GM12872 (cell line): ENCODE measurements around the gene SFPQ.

Source experiments
- CTCF ChIP-seq: IDR thresholded peaks from 3 replicates; pipeline ENCODE4 v1.5.1; 2011; ENCODE audit warnings: low read depth, mild to moderate bottlenecking, low read length, moderate library complexity; ENCODE audit not compliant: insufficient read depth

The SFPQ gene

GRCh38 chr1:35191429-35192055, 1.4 kb downstream of the SFPQ start:
- no peak for TF ChIP-seq CTCF

GRCh38 chr1:35190784-35191183, 2.2 kb downstream of the SFPQ start:
- TF ChIP-seq CTCF, result no peak

- TF ChIP-seq CTCF, result no peak
These were observed 4.2 kb downstream of the SFPQ start for GRCh38 chr1:35188578-35189392.

- no peak for TF ChIP-seq CTCF
These were observed 5.1 kb downstream of the SFPQ start for GRCh38 chr1:35187816-35188342.

GRCh38 chr1:35186239-35186638, 6.7 kb downstream of the SFPQ start:
- TF ChIP-seq CTCF, result no peak

GRCh38 chr1:35185200-35185599, 7.7 kb downstream of the SFPQ start:
- TF ChIP-seq CTCF, result no peak

- no peak for TF ChIP-seq CTCF
These were observed 8.3 kb downstream of the SFPQ start for GRCh38 chr1:35184495-35185199.
